ENCODE measurements around the gene CLEC7A. TPM values are rescaled to one million over a fixed set of nuclear protein-coding genes. Genes with fewer than 3 reads are reported as not detected.
A peak's percentile ranks its signal among the peaks of the same experiment; 100 is the strongest.

CLEC7A gene
- total RNA-seq, 4 donors from 2014 or later: 10.3 to 36.1 (median 19.2) TPM

GRCh38 chr12:10101042-10101579 lies 28.9 kb downstream of the CLEC7A start:
- Histone ChIP-seq H3K4me1 (peaks cover 0 to 35% (median 12%) of the 10 kb centered on the region in 3 donors), H3K27ac (peak overlapping the region; percentile 24 to 64 (median 46)), H3K4me3 (no peak overlapping the region), H3K9me3 (no peaks in the 10 kb centered on the region), H3K27me3 (no peaks in the 10 kb centered on the region), H3K36me3 (no peaks in the 10 kb centered on the region)
- intact Hi-C loops (cut with DNase I): no loop called here
- DNase-seq: no peak
- 25 to 28% methylated on average over 2 to 5 of the region's 5 CpGs for WGBS, 2 donors
- TF ChIP-seq POLR2A (IDR thresholded peaks at IDR 0.05) (no peak), CTCF (IDR thresholded peaks at IDR 0.05) (no peak)

- Histone ChIP-seq H3K27ac (peak within 1 kb of the TSS; percentile 22 to 73 (median 67)), H3K36me3 (no peaks in the 10 kb centered on the region), H3K4me3 (peak within 1 kb of the TSS in 3 of 4 donors; percentile 15 to 49 (median 29)), H3K4me1 (peaks cover 0 to 35% (median 12%) of the 10 kb centered on the region in 3 donors), H3K9me3 (no peaks in the 10 kb centered on the region), H3K27me3 (no peaks in the 10 kb centered on the region)
- DNase-seq: no peak
- TF ChIP-seq POLR2A (IDR thresholded peaks at IDR 0.05): peak in 2 of 4 donors; percentile 34 to 35
- TF ChIP-seq CTCF (IDR thresholded peaks at IDR 0.05): no peak
- 44 to 53% methylated on average over 8 to 10 of the region's 10 CpGs for WGBS, 2 donors
- intact Hi-C loops (cut with DNase I): no loop called here
Measured at GRCh38 chr12:10098791-10099190, 31.2 kb downstream of the CLEC7A start, which contains the start of gene CLEC1A. Gene CLEC1A (minus strand): TSS chr12:10098985. CDS start chr12:10098922, 63 bp downstream.

GRCh38 chr12:10097521-10097920 lies 32.5 kb downstream of the CLEC7A start:
- peak overlapping the region in 2 of 4 donors; percentile 30 to 49 for H3K4me3 ChIP-seq
- peaks cover 0 to 35% (median 12%) of the 10 kb centered on the region in 3 donors for H3K4me1 ChIP-seq
- no peaks in the 10 kb centered on the region for H3K36me3 ChIP-seq
- H3K27me3 ChIP-seq: no peaks in the 10 kb centered on the region
- no peaks in the 10 kb centered on the region for H3K9me3 ChIP-seq
- intact Hi-C loops (cut with DNase I): no loop called here
- WGBS, 2 donors: 48 to 49% methylated on average over 3 of the region's 3 CpGs
- TF ChIP-seq POLR2A (IDR thresholded peaks at IDR 0.05) (no peak), CTCF (IDR thresholded peaks at IDR 0.05) (no peak)
- DNase-seq: no peak
- H3K27ac ChIP-seq: peak overlapping the region in 3 of 4 donors; percentile 65 to 74 (median 69)

- peak overlapping the region in 2 of 4 donors; percentile 30 to 49 for H3K4me3 ChIP-seq
- H3K27ac ChIP-seq: peak overlapping the region in 2 of 4 donors; percentile 65 to 69
Measured at GRCh38 chr12:10095971-10096370, 34.0 kb downstream of the CLEC7A start.

More at GRCh38 chr12:10095971-10096370, 34.0 kb downstream of the CLEC7A start:
- H3K36me3 ChIP-seq: no peaks in the 10 kb centered on the region
- no peak for DNase-seq
- peaks cover 0 to 23% (median 2%) of the 10 kb centered on the region in 3 donors for H3K4me1 ChIP-seq
- TF ChIP-seq CTCF (IDR thresholded peaks at IDR 0.05) (no peak), POLR2A (IDR thresholded peaks at IDR 0.05) (no peak)
- intact Hi-C loops (cut with DNase I): no loop called here
- 81 to 89% methylated on average over 3 of the region's 3 CpGs for WGBS, 2 donors
- no peaks in the 10 kb centered on the region for H3K27me3 ChIP-seq
- H3K9me3 ChIP-seq: no peaks in the 10 kb centered on the region

Measured in esophagus squamous epithelium (tissue), 5 donors.